GF-D8 (cell line): Measurements from ENCODE around the gene STX2.
A peak's percentile ranks its signal among the peaks of the same experiment; 100 is the strongest.
"Not testable (repeated sequence)": the region's sequence is repeated elsewhere in the genome, so short reads cannot be mapped to it uniquely, and the experiment has no call there.

ENCODE experiments used
- DNase-seq: peaks from one replicate; lab custom pipeline; 2025; lab: John Stamatoyannopoulos, UW

STX2 gene

DNA sequence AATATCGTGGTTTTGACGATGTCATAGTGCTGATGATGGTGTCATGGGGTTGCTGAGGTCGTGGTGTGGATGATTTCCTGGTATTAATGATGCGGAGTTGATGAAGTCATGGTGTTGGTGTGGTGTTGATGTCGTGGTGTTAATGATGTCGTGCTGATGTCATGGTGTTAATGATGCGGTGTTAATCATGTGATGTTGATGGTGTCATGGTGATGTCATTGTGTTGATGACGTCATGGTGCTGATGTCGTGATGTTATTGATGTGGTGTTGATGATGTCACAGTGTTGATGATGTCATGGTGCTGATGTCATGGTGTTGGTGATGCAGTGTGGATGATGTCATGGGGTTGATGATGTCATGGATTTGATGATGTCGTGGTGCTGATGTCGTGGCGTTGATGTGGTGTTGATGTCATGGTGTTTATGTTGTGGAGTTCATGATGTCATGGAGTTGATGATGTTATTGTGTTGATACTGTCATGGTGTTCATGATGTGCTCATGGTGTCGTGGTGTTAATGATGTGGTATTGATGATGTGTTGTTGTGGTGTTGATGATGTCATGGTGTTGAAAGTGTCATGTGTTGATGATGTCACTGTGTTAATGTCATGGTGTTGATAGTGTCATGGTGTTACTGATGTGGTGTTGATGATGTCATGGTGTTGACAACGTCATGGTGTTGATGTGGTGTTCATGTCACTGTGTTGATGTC is 74.4 kb downstream of the STX2 start:
- no peak for DNase-seq

DNA sequence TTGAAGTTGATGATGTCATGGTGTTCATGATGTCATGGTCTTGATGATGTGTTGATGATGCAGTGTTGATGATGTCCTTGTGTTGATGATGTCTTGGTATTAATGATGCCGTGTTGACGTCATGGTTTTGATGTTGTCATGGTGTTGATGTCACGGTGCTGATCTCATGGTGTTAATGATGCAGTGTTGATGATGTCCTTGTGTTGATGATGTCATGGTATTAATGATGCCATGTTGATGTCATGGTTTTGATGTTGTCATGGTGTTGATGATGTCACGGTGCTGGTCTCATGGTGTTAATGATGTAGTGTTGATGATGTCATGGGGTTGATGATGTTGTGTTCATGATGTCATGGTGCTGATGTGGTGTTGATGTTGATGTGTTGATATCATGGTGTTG is 75.0 kb downstream of the STX2 start:
- DNase-seq, result no peak

DNA sequence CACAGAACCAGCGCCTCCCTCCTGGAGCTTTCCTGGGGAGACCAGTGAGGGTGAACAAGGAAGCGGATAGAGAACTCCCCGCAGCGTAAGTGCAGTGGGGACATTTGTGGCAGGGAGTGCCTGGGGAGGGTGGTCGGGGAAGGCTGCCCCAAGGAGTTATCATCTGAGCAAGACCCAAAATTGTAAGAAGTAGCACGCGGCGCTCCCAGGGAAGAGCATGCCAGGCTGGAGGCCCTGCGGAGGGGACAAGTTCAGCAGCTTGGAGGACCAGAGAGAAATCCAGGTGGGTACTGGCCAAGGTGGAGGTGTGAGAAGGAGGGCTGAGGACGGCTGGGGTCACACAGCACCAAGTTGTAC is 76.8 kb downstream of the STX2 start:
- no peak for DNase-seq

DNA sequence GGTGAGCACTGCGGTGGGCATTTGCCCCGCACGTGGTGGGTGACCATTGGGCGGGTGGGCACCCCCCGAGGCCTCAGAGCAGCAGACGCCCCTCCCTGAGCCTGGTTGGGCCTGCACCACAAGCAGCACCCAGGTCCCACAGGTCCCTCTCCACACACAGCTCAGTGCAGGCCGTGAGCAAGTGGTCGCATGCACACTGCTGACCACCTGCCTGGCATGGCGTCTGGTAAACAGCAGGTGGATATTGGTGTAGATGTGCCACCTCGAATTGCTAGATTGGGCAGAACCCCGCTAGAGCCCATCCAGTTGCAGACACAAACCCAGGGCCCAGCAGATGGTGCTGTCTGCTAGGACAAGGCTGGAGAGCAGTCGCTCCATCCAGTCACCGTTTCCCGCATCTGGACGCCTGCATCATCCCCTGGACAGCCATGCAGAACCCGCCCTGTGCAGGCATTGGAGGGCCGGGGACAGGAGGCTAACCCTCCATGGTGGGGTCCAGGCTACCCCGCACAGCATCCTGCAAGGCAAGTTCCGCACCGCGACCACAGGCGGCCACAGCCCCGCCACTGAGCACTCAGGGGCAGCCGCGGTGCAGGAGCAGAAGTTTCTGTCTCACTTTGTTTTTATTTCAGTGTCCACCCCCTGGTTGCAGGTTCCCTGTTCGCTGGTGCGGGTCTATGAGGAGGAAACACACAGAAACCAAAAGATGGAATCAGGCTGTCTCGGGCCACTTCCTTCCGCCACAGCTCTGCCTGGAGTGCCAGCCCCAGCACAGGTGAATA is 77.3 kb downstream of the STX2 start:
- DNase-seq, result peak; percentile 7

DNA sequence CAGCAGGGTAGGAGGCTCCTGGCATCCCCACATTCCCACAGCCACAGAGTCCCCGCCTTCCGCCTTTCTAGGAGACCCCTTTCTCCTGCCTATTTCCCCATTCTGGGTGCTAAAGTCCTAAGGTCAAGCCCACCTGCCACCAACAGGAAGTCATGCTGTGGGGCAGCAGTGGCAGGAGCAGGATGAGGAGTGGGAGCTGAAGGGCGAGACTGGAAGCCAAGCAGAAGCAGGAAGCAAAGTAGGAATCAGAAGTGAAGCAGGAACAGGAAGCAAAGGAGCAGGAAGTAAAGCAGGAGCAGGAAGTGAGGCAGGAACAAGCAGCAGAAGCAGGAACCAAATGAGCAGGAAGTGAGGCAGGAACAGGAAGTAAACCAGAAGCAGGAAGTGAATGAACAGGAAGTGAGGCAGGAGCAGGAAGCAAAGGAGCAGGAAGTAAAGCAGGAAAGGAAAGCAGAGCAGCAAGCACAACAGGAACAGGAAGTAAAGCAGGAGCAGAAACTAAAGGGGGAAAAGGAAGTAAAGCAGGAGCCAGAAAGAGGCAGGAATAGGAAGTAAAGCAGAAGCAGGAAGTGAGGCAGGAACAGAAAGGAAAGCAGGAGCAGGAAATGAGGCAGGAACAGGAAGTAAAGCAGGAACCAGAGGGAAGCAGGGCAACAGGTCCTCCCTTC is 84.7 kb downstream of the STX2 start:
- peak; percentile 24 for DNase-seq

DNA sequence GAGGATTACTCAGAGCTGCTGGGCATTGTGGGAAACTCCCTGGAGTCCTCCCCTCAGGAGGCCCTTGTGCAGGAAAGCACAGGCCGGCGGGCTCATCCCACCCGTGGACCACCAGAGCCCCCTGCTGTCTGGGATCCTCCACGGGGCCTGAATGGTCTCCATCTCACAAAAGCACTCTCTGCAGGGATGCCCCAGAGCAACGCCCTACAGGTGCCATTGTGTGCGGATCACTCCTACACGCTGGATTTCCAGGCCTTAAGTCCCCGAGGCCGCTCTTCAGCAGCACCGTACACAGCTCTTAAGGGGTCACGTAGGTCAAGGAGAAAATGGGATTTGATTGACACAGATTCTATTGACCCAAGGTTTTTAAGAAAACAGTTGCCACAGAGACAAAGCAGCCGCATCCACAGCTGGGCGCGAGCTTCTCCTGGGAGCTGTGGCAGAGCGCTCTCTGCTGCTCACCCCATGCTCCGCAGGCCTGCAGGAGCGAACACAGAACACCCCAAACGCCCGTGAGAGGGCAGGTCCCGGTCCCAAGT is 86.3 kb downstream of the STX2 start:
- DNase-seq, result no peak

DNA sequence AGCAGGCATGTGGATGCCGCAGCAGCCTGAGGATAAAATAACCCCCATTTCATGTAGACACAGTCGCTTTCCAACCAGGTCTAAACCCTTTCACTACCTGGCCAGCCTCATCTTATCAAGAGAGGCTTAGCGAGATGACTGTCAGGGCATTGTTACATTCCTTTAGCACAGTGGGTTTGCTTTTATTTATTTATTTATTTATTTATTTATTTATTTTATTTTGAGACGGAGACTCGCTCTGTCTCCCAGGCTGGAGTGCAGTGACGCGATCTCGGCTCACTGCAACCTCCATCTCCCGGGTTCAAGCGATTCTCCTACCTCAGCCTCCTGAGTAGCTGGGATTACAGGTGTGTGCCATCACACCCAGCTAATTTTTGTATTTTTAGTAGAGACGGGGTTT is 87.0 kb downstream of the STX2 start:
- DNase-seq, result not testable (repeated sequence)

DNA sequence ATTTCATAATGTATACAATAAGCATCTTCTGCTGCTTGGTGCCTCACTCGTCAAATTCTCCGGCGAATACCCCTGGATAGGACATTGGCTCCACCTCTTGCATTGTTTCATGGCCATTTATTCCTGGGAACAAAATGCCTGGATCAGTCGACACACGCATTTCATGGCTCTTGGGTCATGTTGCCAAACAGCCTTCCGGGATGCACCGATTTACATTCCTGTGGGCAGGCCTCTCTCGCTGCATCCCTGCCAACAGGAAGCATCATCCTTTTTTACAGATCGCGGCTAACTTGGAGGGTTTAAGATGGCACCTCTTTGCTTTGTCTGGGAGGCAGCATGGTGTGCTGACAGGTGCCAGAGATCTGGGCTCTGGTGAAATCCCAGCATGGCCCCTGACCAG is 90.3 kb downstream of the STX2 start:
- DNase-seq, result no peak

DNA sequence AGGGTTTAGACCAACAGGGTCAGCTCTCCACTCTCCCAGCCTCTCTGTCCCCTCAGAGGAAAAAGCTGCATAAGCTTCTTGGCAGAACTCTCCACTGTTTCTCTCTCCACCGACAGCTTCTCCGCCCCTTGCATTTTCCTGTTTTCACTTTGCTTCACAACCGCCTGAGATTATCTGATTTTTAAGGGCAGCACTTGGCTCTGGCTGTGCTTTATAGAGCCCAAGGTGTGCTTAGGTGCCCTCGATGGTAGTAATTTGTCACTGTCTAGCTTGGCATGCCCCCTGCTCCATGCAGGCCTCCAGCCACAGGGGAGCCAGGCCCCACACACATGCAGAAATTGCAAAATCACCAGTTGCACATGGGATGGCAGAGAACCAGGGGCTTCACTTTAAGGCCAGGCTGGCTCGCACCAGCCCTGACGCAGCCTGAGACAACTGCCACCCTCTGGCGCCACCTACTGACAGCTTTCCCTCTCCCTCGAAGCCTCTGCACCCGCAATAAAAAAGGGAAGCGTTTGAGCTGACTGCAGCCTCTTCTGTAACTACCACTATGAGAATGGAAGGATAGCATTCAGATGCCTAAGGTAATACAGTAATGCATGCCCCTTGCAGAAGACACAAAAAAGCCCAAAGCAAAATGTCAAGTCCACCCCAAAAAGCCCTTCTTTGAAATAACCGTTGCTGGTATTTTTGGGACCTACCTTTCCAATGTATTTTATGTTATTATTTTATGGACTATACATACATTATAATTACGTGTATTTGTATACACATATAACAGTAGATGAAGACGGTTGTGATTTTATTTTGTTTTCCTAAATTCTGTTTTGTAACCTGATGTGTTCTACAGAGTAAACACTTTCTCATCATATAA is 90.9 kb downstream of the STX2 start:
- peak; percentile 39 for DNase-seq

DNA sequence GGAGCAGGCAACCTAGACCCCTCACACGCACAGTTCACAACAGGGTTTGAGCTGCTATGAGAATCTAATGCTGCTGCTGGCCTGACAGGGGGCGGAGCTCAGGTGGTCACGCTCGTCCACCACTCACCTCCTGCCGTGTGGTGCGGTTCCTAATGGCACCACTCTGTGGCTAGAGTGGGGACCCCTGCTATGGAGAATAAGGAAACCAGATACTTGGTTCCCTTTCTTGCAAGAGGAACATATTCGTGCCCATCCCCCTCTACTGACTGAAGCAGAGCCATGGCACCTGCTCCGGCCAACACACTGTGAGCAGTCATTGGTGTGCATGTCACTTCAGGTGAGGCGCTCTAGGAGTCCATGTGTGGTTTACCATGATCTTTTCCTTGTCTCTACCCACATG is 92.5 kb downstream of the STX2 start:
- DNase-seq, result no peak

DNA sequence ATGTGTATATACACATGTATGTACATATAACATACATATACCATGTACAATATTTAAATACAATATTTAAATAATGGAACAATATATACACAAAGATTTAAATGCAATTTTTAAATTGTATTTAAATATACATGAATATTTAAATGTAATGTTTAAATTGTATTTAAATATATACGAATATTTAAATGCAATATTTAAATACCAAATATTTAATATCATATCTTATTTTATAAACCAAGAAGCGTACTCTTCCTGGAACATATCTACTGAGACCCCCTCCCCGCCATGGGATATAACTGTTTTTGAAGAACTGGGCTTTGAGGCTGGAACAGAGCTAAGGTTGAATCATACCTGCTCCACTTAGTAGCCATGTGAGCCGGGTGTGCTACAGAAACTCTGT is 93.1 kb downstream of the STX2 start:
- no peak for DNase-seq

DNA sequence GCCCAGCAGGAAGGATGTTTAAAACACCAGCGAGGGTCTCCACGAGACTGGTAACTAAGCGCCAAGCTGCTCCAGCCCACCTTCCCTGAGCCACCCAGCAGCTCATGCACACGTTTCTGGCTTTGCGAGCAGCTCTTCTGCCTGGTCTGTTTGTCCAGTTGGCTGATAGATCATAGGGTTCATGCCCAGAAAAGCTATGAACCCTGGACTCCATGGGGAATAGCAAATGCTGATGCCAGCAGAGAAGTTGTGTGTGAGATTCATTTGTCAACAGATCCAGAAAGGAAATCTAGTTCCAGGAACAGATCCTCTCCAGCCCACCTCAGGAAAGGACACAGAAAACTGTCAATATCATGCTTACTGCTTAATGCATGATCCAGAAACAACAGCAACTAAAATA is 94.8 kb downstream of the STX2 start:
- no peak for DNase-seq

DNA sequence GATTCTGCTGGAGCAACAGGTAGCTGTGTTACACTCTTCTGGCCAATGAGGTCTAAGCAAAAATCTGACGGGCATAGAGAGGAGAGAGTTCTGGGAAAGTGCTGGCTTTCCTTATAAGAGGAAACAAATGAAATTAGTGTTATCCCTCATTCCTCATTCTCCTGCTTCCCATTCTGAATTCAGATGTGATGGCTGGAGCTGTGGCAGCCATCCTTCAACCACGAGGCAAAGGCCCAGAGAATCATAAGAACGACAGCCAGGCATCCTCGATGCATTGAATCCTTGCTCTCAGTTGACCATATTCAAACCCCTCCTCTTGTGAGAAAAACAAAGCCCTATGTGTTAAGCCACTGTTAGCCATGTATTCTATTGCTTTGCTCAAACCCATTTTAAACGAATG is 95.4 kb downstream of the STX2 start:
- no peak for DNase-seq

DNA sequence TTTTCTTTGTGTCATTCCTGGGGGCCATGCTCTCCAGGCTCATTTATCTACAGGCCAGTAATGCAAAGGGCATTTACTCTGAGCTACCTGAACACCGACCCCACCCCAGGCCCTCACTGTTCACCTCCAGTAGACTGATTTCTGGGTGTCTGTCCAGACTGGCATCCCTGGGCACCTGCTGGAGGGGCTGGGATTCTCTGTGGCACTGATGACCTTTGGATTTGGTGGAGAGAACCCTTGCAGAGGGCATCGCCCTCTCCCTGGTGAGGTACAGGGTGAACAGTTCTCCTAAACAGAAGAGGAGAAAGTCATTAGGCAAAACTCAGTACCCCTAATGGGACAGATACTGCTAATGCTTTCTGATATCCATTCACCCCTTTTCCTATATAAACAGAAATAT is 95.9 kb downstream of the STX2 start:
- DNase-seq, result no peak

DNA sequence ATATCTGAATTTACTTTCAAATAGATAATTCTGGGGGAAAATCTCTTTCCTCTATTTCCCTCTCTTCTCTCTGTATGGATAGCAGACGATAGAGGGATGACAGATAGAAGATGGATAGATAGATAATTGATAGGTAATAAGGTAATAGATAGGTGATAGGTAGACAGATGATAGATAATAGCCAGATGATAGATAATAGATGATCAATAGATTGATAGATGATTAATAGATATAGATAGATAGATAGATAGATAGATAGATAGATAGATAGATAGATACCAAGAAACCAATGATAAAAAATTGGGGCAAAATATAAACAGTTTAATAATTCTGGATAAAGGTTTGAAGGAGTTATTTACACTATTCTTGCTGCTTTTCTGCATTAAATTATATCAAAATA is 96.3 kb downstream of the STX2 start:
- no peak for DNase-seq

DNA sequence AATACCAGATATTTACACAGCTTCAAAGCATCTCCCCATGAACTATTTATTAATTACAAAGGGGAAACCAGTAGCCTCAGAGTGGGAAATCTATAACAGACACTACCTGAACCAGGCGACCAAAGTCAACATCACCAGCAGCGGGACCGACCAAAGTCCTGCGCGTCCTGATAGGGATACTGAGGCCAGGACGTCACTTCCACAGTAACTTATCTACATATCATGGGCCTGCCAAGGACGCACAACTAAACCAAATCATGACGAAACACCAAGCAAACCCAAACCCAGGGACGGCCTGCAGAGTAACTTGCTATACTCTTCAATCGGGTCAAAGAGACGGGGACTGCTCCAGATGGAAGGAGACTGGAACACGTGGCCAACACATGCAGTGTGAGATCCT is 96.9 kb downstream of the STX2 start:
- DNase-seq, result no peak
